Measurements from ENCODE around the gene COLEC12. TPM values are rescaled to one million over a fixed set of nuclear protein-coding genes. Genes with fewer than 3 reads are reported as not detected.

The COLEC12 gene
- total and polyA plus RNA-seq, 9 donors = 0.78 to 20.7 (median 5.9) TPM

DNA sequence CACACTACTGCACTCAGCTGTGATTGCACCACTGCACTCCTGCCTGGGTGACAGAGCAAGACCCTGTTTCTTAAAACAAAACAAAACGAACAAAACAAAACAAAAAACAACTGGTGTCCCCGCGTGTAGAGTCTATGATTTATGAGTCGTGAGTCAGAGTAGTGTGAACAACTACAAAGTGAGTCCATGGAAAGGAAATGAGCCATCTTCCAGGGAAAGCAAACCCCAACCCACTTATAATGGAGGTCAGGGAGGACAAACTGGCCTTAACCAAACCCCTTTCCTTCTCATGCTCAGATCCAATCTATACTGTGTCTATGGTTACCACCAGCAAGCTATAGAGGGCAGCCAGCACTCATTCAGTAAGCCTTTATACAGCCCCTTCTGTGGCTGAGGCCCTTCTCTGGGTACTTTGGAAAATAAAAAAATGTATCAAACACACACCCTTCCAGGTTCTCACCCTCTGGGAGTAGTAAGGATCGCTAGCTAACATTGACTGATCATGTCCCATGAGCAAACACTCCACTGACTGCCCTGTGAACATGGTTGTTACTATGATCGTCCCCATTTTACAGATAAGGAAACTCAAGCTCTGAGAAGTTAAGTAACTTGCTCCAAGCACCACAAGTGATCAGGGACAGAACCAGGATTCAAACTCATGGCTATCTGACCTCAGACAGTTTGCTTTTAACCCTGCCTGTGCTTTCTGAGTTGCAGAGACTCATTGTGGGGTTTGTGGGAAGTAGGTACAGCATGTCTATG, 24.7 kb upstream of the COLEC12 start:
- H3K27me3 ChIP-seq = no peaks in the 10 kb centered on the region
- intact Hi-C loops (cut with DNase I) = no loop called here
- no peaks in the 10 kb centered on the region for H3K9me3 ChIP-seq
- H3K36me3 ChIP-seq = no peaks in the 10 kb centered on the region
- no peak overlapping the region for H3K4me3 ChIP-seq
- no peaks in the 10 kb centered on the region for H3K4me1 ChIP-seq (ENCODE audit: insufficient read depth)
- H3K27ac ChIP-seq = no peak overlapping the region
- WGBS, 3 donors = 39 to 45% (median 45%) methylated on average over 6 of the region's 6 CpGs
- peak in 1 of 5 donors; percentile 19 for DNase-seq
- TF ChIP-seq, protein P1, sequence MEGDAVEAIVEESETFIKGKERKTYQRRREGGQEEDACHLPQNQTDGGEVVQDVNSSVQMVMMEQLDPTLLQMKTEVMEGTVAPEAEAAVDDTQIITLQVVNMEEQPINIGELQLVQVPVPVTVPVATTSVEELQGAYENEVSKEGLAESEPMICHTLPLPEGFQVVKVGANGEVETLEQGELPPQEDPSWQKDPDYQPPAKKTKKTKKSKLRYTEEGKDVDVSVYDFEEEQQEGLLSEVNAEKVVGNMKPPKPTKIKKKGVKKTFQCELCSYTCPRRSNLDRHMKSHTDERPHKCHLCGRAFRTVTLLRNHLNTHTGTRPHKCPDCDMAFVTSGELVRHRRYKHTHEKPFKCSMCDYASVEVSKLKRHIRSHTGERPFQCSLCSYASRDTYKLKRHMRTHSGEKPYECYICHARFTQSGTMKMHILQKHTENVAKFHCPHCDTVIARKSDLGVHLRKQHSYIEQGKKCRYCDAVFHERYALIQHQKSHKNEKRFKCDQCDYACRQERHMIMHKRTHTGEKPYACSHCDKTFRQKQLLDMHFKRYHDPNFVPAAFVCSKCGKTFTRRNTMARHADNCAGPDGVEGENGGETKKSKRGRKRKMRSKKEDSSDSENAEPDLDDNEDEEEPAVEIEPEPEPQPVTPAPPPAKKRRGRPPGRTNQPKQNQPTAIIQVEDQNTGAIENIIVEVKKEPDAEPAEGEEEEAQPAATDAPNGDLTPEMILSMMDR (IDR thresholded peaks at IDR 0.05) = no peak
- TF ChIP-seq EP300 (IDR thresholded peaks at IDR 0.05) (no peak), POLR2A (IDR thresholded peaks at IDR 0.05) (no peak)

DNA sequence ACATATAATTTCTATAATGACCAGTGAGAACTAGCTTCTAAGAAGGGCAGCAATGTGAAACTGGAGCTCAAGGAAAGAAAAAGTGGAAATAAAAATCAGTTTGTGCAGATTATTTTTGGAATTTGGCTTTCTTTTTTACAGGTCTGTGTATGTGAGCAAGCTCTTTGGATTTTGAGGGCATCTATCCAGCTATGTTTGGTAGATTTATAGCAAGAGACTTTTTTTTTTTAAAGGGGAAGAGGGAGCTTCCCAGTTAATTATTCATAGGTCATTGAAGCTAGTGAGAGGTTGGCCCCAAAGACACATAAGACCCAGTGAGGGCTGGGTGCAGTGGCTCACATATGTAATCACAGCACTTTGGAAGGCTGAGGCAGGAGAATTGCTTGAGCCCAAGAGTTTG, 24.0 kb upstream of the COLEC12 start:
- Histone ChIP-seq H3K9me3 (no peaks in the 10 kb centered on the region), H3K4me1 (ENCODE audit: insufficient read depth) (no peaks in the 10 kb centered on the region), H3K36me3 (no peaks in the 10 kb centered on the region), H3K27me3 (no peaks in the 10 kb centered on the region), H3K4me3 (no peak overlapping the region), H3K27ac (no peak overlapping the region)
- no peak for TF ChIP-seq EP300 (IDR thresholded peaks at IDR 0.05)
- TF ChIP-seq POLR2A (IDR thresholded peaks at IDR 0.05) = no peak
- TF ChIP-seq, protein P1 (IDR thresholded peaks at IDR 0.05) = no peak
- intact Hi-C loops (cut with DNase I) = no loop called here
- no peak for DNase-seq

DNA sequence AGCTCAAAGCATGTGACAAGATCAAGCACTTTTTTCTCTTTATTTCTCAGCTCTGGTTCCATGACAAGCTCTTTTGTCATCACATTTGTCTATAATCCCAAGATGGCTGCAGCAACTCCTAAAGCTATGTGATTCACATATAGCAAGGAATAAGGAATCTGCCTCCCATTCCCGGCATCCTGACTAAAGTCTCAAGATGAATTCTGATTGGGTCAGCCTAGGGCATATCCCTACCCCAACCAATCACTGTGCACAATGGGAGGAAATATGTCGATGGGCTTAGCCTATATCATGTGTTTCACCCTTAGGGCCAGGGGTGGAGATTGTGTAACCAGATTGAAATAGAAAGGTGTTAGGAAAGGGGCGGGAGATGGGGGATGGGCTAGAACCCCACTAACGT, 23.1 kb upstream of the COLEC12 start:
- no peak for DNase-seq
- no peak overlapping the region for H3K27ac ChIP-seq
- no peaks in the 10 kb centered on the region for H3K27me3 ChIP-seq
- H3K9me3 ChIP-seq = no peaks in the 10 kb centered on the region
- no peaks in the 10 kb centered on the region for H3K4me1 ChIP-seq (ENCODE audit: insufficient read depth)
- TF ChIP-seq, protein P1 (IDR thresholded peaks at IDR 0.05) = no peak
- TF ChIP-seq EP300 (IDR thresholded peaks at IDR 0.05) = no peak
- no peak overlapping the region for H3K4me3 ChIP-seq
- H3K36me3 ChIP-seq = no peaks in the 10 kb centered on the region
- intact Hi-C loops (cut with DNase I) = no loop called here
- WGBS, 3 donors = 53 to 58% (median 54%) methylated on average over 4 of the region's 4 CpGs

DNA sequence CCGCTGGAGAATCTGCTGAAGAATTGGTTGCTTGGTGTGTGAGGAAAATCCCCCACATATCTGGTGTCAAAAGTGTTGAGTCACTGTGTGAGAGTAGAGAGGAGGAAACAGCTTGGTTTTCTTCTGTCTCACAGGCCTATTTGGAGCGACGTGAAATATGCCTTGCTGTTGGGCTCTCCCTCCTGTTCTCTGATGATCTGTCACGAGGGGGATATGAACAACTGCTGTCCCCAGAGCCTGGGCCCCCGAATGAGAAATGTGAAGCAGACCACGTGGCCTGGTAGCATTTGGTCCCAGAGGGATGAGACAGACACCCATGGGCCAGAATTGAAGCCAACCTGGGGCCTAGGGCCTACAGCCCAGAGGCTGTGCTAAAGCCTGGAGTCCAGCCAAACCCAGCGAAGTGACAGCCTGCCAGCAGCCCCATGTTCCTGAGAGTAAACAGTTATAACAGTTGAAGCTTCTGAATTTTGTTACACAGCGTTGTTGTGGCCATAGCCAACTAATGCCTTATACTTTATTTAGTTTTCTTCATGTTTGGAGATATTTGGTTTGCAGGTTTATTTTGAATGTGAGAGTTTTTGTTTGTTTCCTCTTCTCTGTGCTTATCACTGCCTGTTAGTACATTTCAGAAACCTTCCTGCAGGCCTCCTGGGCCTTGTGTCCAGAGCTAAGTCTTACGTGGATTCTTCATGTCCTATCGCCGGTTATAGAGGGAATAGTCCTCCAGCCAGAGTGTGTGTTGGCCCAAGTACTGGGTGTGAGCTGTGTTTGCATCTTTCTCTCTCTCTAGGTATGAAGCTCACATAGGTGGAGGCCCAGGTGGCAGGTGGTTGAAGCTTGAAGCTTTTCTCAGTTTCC, 18.7 kb upstream of the COLEC12 start:
- DNase-seq = peak; percentile 30 to 52 (median 38)
- Histone ChIP-seq H3K27me3 (no peaks in the 10 kb centered on the region), H3K9me3 (no peaks in the 10 kb centered on the region), H3K4me3 (no peak overlapping the region), H3K27ac (no peak overlapping the region), H3K4me1 (ENCODE audit: insufficient read depth) (no peaks in the 10 kb centered on the region), H3K36me3 (no peaks in the 10 kb centered on the region)
- TF ChIP-seq EP300 (IDR thresholded peaks at IDR 0.05) = no peak
- TF ChIP-seq, protein P1 (IDR thresholded peaks at IDR 0.05) = no peak
- TF ChIP-seq POLR2A (IDR thresholded peaks at IDR 0.05) = no peak
- WGBS, 3 donors = 59 to 62% (median 60%) methylated on average over 11 of the region's 11 CpGs
- intact Hi-C loops (cut with DNase I) = loop anchor here in 1 of 4 donors (10.0 kb wide), 1 partner anchor 64 kb away; no protein-coding TSS in a partner anchor
